SU-DHL-6 (cell line): ENCODE measurements around the gene C1QL1.

ENCODE experiments used
- H2AFZ ChIP-seq: fragments of 200-600 bp; sonication (generic); 2 replicates; pipeline ENCODE4 v1.6.1; 2014; ENCODE audit warnings: low read depth, mild to moderate bottlenecking, moderate library complexity, mixed read lengths, antibody characterized with exemption, low read length; ENCODE audit not compliant: severe bottlenecking
- H3F3A ChIP-seq: fragments of 200-600 bp; shearing (Covaris generic); 2 replicates; pipeline ENCODE4 v1.6.0; 2016; ENCODE audit warnings: antibody characterized with exemption, mild to moderate bottlenecking; ENCODE audit not compliant: insufficient read depth
- H3K27ac ChIP-seq: fragments of 200-600 bp; sonication (generic); 2 replicates; pipeline ENCODE4 v1.5.1; 2016; ENCODE audit warnings: low read depth, mild to moderate bottlenecking, low read length, moderate library complexity, mixed read lengths
- H3K27me3 ChIP-seq: fragments of 200-600 bp; sonication (generic), shearing (Covaris generic); 2 replicates; pipeline ENCODE4 v1.6.0; 2014; ENCODE audit warnings: mild to moderate bottlenecking, low read length
- H3K36me3 ChIP-seq: fragments of 200-600 bp; sonication (generic); 2 replicates; pipeline ENCODE4 v1.6.1; 2014; ENCODE audit warnings: mild to moderate bottlenecking, low read length, mixed read lengths
- H3K4me2 ChIP-seq: fragments of 300-600, 200-600 bp; shearing (Covaris generic), sonication (generic); 2 replicates; pipeline ENCODE4 v1.6.0; 2014; ENCODE audit warnings: low read length, low read depth, mild to moderate bottlenecking; ENCODE audit not compliant: poor library complexity, severe bottlenecking
- H3K4me3 ChIP-seq: fragments of 200-600 bp; sonication (generic); 2 replicates; pipeline ENCODE4 v1.5.1; 2014; ENCODE audit warnings: antibody characterized with exemption, low read length, mild to moderate bottlenecking, mixed read lengths; ENCODE audit not compliant: insufficient read depth, poor library complexity, severe bottlenecking
- H3K79me2 ChIP-seq: fragments of 200-600 bp; sonication (generic); 2 replicates; pipeline ENCODE4 v1.6.1; 2014; ENCODE audit warnings: mild to moderate bottlenecking, low read length, moderate library complexity; ENCODE audit not compliant: insufficient read depth
- H3K9ac ChIP-seq: fragments of 200-600 bp; sonication (generic); 2 replicates; pipeline ENCODE4 v1.7.0; 2014; ENCODE audit warnings: mild to moderate bottlenecking, low read length
- H3K9me2 ChIP-seq: fragments of 200-600 bp; sonication (generic); replicated peaks from 2 replicates; pipeline ENCODE4 v1.6.1; 2014; ENCODE audit warnings: low read length; ENCODE audit not compliant: insufficient read depth
- H3K9me3 ChIP-seq: fragments of 200-600 bp; sonication (generic); 2 replicates; pipeline ENCODE4 v1.6.1; 2014; ENCODE audit warnings: low read length, mixed read lengths; ENCODE audit not compliant: insufficient read depth
- H4K20me1 ChIP-seq: fragments of 200-600 bp; sonication (generic); 2 replicates; pipeline ENCODE4 v1.6.1; 2014; ENCODE audit warnings: low read depth, mild to moderate bottlenecking, antibody characterized with exemption, low read length, moderate library complexity, mixed read lengths
- EZH2phosphoT487 ChIP-seq: fragments of 200-600 bp; sonication (generic), shearing (Covaris generic); conservative IDR thresholded peaks from 2 replicates; pipeline ENCODE4 v1.6.1; 2018; ENCODE audit warnings: mild to moderate bottlenecking, antibody characterized with exemption, low read length, moderate library complexity, mixed read lengths
- TF ChIP-seq, protein P1 (sequence below): fragments of 200-600 bp; sonication (generic); IDR thresholded peaks from one replicate; pipeline ENCODE4 v1.5.1; 2017; ENCODE audit warnings: antibody characterized with exemption, mild to moderate bottlenecking, low read length, moderate library complexity; ENCODE audit not compliant: insufficient read depth, poor library complexity, severe bottlenecking

The C1QL1 gene

DNA sequence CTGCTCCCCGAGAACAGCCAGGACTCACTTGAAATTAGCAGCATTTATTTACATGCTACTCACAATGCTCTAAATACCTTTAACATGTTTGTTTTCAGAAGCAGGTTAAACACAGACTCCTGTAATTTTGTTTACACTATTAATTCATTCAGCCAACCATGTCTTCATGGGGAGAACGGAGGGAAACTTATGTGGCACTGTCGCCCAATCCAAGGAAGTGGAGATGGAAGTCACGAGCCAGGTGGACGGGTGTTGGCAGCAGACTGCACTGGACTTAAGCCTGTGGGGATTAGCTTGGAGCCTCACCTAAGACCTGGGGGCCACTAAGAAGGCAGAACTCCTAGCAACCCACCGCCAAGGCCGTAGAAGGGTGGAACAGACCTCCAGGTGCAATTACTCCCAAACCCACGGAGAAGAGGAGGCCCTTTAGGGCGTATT is 44.0 kb downstream of the C1QL1 start:
- Histone ChIP-seq H3K36me3 (0 out of 2 replicates have a peak, but pooled peaks cover 5% of the 10 kb centered on the region), H3K9me2 (no peaks in the 10 kb centered on the region), H3K27ac (no peak overlapping the region), H3K4me3 (no peak overlapping the region), H3K27me3 (no peaks in the 10 kb centered on the region), H4K20me1 (no peaks in the 10 kb centered on the region), H3K9me3 (no peaks in the 10 kb centered on the region), H3F3A (peaks cover 10% of the 10 kb centered on the region), H3K9ac (no peak overlapping the region), H3K79me2 (no peaks in the 10 kb centered on the region), H2AFZ (no peak overlapping the region), H3K4me2 (no peak overlapping the region)
- TF ChIP-seq, protein P1, sequence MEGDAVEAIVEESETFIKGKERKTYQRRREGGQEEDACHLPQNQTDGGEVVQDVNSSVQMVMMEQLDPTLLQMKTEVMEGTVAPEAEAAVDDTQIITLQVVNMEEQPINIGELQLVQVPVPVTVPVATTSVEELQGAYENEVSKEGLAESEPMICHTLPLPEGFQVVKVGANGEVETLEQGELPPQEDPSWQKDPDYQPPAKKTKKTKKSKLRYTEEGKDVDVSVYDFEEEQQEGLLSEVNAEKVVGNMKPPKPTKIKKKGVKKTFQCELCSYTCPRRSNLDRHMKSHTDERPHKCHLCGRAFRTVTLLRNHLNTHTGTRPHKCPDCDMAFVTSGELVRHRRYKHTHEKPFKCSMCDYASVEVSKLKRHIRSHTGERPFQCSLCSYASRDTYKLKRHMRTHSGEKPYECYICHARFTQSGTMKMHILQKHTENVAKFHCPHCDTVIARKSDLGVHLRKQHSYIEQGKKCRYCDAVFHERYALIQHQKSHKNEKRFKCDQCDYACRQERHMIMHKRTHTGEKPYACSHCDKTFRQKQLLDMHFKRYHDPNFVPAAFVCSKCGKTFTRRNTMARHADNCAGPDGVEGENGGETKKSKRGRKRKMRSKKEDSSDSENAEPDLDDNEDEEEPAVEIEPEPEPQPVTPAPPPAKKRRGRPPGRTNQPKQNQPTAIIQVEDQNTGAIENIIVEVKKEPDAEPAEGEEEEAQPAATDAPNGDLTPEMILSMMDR, result no peak
- TF ChIP-seq EZH2phosphoT487, result no peak

DNA sequence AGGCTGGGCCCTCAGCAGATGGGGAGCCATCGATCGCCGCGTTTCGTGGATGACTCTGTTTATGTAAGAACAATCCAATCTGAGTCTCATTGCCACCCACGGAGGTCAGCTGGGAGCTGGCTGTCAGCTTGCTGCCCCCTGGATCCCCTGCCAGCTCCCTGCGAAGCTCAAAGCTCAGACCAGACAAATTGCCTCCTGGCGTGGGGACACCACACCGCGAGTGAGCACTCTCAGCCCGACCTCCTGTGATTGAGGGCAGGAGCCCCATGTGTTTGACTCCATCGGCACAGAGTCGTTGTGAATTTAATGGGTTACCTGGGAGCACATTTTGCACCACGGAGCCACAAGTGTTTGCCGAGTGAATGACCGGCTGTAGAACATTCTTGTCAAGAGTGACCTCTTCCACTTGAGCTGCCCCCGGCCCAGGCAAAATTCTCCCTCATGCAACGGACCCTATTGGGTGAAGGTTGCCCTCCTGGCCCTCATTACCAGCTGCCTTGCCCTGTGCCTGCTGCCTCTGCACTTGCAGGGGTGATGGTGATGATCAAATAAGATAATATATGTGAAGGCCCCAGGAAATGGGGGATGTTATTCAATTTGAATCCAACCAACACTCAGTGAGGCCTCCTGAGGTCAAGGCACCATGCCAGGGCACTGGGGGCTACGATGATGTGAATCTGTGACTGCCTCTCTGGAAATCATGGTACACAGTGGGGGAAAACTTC is 45.2 kb downstream of the C1QL1 start:
- peaks cover 10% of the 10 kb centered on the region for H3F3A ChIP-seq
- no peak overlapping the region for H3K27ac ChIP-seq
- no peak for TF ChIP-seq EZH2phosphoT487
- TF ChIP-seq, protein P1, result no peak

GRCh38 chr17:44922136-44922535 is 46.0 kb downstream of the C1QL1 start:
- no peaks in the 10 kb centered on the region for H3K27me3 ChIP-seq
- H3K79me2 ChIP-seq, result no peaks in the 10 kb centered on the region

More for the DNA sequence above, 45.2 kb downstream of the C1QL1 start:
- Histone ChIP-seq H3K9ac (no peak overlapping the region), H3K4me3 (no peak overlapping the region), H3K79me2 (no peaks in the 10 kb centered on the region), H3K4me2 (no peak overlapping the region), H3K9me3 (no peaks in the 10 kb centered on the region), H4K20me1 (no peaks in the 10 kb centered on the region), H2AFZ (no peak overlapping the region), H3K27me3 (no peaks in the 10 kb centered on the region), H3K36me3 (0 out of 2 replicates have a peak, but pooled peaks cover 5% of the 10 kb centered on the region), H3K9me2 (no peaks in the 10 kb centered on the region)

More at GRCh38 chr17:44922136-44922535, 46.0 kb downstream of the C1QL1 start:
- TF ChIP-seq, protein P1, result no peak
- TF ChIP-seq EZH2phosphoT487, result no peak
- no peak overlapping the region for H3K4me3 ChIP-seq
- H3K4me2 ChIP-seq, result no peak overlapping the region
- no peak overlapping the region for H2AFZ ChIP-seq
- no peaks in the 10 kb centered on the region for H3K36me3 ChIP-seq
- no peaks in the 10 kb centered on the region for H4K20me1 ChIP-seq
- H3K9me2 ChIP-seq, result no peaks in the 10 kb centered on the region
- H3K9ac ChIP-seq, result no peak overlapping the region
- H3K9me3 ChIP-seq, result no peaks in the 10 kb centered on the region
- no peak overlapping the region for H3K27ac ChIP-seq
- peaks cover 10% of the 10 kb centered on the region for H3F3A ChIP-seq
